ENCODE data around the gene BAG2. TPM values are rescaled to one million over a fixed set of nuclear protein-coding genes. Genes with fewer than 3 reads are reported as not detected.
A peak's percentile ranks its signal among the peaks of the same experiment; 100 is the strongest.

The BAG2 gene
- total RNA-seq, 1 donor from 2014 or later: 3.2 TPM

DNA sequence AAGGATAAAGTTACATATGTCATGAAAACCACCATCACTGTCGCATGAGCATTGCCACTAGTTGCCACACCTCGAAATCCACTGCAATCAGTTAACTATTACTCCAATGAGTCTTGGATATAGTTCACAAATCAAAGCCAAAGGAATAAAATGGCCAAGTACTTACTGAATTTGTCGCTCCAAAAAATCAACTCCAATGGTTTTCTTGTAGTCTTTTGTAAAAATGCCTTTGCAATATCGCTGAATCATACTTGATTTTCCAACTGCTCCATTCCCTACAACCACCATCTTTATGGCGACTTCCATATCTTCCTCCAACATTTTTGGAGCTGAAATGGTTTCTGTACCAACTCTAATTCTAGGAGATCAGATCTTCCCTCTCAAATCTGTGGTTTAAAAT lies 37.9 kb downstream of the BAG2 start:
- H3K36me3 Mint-ChIP-seq (ENCODE audit: low read depth): peaks cover 15% of the 10 kb centered on the region
- DNase-seq (ENCODE audit: low read depth, low spot score): no peak
- H3K9me3 Mint-ChIP-seq: peaks cover 4% of the 10 kb centered on the region
- no peaks in the 10 kb centered on the region for H3K27me3 Mint-ChIP-seq (ENCODE audit: low read depth)
- H3K27ac Mint-ChIP-seq (ENCODE audit: unreplicated experiment): no peak overlapping the region
- TF ChIP-seq, protein P1, sequence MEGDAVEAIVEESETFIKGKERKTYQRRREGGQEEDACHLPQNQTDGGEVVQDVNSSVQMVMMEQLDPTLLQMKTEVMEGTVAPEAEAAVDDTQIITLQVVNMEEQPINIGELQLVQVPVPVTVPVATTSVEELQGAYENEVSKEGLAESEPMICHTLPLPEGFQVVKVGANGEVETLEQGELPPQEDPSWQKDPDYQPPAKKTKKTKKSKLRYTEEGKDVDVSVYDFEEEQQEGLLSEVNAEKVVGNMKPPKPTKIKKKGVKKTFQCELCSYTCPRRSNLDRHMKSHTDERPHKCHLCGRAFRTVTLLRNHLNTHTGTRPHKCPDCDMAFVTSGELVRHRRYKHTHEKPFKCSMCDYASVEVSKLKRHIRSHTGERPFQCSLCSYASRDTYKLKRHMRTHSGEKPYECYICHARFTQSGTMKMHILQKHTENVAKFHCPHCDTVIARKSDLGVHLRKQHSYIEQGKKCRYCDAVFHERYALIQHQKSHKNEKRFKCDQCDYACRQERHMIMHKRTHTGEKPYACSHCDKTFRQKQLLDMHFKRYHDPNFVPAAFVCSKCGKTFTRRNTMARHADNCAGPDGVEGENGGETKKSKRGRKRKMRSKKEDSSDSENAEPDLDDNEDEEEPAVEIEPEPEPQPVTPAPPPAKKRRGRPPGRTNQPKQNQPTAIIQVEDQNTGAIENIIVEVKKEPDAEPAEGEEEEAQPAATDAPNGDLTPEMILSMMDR (conservative IDR thresholded peaks at IDR 0.05): no peak
- H3K4me1 Mint-ChIP-seq: peaks cover 11% of the 10 kb centered on the region
- no peak overlapping the region for H3K4me3 Mint-ChIP-seq

DNA sequence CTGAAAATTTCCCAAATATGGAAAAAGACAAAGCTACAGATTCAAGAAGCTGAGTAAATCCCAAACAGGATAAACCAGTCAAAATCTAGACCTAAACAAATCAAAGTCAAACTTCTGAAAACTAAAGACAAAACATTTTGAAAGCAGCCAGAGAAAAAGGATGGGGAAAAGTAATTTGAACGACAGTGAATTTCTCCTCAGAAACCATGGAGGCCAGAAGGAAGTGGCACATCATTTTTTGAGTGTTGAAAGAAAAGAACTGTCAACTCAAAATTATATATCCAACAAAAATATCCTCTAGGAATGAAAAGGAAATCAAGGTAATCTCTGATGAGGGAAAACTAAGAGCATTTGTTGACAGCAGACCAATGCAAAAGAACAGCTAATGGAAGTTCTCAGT lies 43.1 kb downstream of the BAG2 start:
- TF ChIP-seq, protein P1 (conservative IDR thresholded peaks at IDR 0.05): no peak
- H3K9me3 Mint-ChIP-seq: peaks cover 5% of the 10 kb centered on the region
- DNase-seq (ENCODE audit: low read depth, low spot score): no peak
- H3K4me1 Mint-ChIP-seq: peaks cover 20% of the 10 kb centered on the region
- H3K4me3 Mint-ChIP-seq: no peak overlapping the region
- H3K27ac Mint-ChIP-seq (ENCODE audit: unreplicated experiment): no peak overlapping the region
- peaks cover 32% of the 10 kb centered on the region for H3K36me3 Mint-ChIP-seq (ENCODE audit: low read depth)
- no peaks in the 10 kb centered on the region for H3K27me3 Mint-ChIP-seq (ENCODE audit: low read depth)

DNA sequence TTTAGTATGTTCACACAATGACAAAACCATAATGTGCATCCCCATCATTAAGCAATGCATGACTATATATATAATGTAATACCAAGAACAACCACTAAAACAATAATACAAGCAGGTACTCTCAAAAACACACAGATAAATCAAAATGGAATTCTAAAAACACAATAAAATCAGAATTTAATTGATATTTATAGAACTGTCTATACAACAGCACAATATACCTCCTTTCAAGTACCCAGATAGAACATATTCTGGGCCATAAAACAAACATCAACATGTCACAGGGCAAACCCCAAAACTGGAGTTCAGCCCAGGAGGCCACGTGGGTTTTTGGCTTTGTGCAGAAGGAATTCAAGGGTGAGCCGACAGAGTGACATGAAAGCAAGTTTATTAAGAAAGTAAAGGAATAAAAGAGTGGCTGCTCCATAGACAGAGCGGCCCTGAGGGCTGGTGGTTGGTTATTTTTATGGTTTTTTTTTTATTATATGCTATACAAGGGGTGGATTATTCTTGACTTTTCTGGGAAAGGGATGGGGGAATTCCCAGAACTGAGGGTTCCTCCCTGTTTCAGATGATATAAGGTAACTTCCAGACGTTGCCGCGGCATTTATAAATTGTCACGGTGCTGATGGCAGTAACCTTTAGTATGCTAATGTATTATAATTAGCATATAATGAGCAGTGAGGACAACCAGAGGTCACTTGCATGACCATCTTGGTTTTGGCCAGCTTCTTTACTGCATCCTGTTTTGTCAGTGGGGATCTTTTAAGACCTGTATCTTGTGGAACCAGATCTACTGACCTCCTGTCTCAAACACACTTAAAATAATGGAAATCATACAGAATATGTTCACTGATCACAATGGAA lies 44.3 kb downstream of the BAG2 start:
- Mint-ChIP-seq H3K27me3 (ENCODE audit: low read depth) (no peaks in the 10 kb centered on the region), H3K4me3 (no peak overlapping the region), H3K9me3 (peaks cover 5% of the 10 kb centered on the region), H3K36me3 (ENCODE audit: low read depth) (peaks cover 33% of the 10 kb centered on the region), H3K4me1 (peaks cover 29% of the 10 kb centered on the region), H3K27ac (ENCODE audit: unreplicated experiment) (no peak overlapping the region)
- no peak for DNase-seq (ENCODE audit: low read depth, low spot score)
- TF ChIP-seq, protein P1 (conservative IDR thresholded peaks at IDR 0.05): peak; percentile 38

DNA sequence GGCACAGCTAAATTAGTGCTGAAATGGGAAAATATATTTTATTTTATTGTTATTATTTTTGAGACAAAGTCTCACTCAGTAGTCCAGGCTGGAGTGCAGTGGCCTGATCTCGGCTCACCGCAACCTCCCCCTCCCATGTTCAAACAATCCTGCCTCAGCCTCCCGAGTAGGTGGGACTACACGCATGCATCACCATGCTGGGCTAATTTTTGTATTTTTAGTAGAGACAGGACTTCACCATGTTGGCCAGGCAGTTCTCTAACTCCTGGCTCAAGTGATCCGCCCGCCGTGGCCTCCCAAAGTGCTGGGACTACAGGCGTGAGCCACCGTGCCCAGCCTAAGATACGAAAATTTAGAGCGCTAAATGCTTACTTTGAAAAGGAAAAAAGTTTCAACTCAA lies 45.1 kb downstream of the BAG2 start:
- Mint-ChIP-seq H3K4me3 (no peak overlapping the region), H3K27ac (ENCODE audit: unreplicated experiment) (no peak overlapping the region), H3K4me1 (peaks cover 30% of the 10 kb centered on the region), H3K27me3 (ENCODE audit: low read depth) (no peaks in the 10 kb centered on the region), H3K9me3 (peaks cover 5% of the 10 kb centered on the region), H3K36me3 (ENCODE audit: low read depth) (peaks cover 33% of the 10 kb centered on the region)
- TF ChIP-seq, protein P1 (conservative IDR thresholded peaks at IDR 0.05): no peak
- no peak for DNase-seq (ENCODE audit: low read depth, low spot score)

DNA sequence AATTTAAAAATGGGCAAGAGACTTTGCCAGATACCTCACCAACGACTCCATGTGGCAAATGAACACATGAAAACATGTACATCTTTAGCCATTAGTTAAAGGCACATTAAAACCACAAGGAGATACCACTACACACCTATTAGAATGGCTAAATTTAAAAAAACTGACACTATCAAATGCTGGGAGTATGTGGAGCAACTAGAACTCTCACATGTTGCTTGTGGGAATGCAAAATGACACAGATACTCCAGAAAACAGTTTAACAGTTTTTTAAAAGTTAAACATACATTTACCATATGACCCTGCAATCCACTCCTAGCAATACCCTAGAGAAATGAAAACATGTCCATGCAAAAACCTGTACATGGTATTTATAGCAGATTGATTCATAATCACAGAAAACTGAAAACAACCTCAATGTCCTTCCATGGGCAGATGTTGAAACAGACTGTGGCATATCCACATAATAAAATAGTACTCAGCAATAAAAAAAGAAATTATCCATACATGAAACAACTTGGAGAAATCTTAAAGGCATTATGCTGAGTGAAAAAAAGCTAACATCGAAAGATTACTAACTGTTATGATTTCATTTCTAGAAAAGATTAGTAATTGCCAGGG lies 48.1 kb downstream of the BAG2 start:
- Mint-ChIP-seq H3K4me1 (peaks cover 44% of the 10 kb centered on the region), H3K27ac (ENCODE audit: unreplicated experiment) (no peak overlapping the region), H3K27me3 (ENCODE audit: low read depth) (no peaks in the 10 kb centered on the region), H3K36me3 (ENCODE audit: low read depth) (peaks cover 24% of the 10 kb centered on the region), H3K4me3 (peak overlapping the region; percentile 64), H3K9me3 (peaks cover under 1% of the 10 kb centered on the region)
- TF ChIP-seq, protein P1 (conservative IDR thresholded peaks at IDR 0.05): no peak
- no peak for DNase-seq (ENCODE audit: low read depth, low spot score)
